Common myeloid progenitor, CD34-positive (primary cell): ENCODE measurements around the gene PLCL1.
"Not testable (repeated sequence)": the region's sequence is repeated elsewhere in the genome, so short reads cannot be mapped to it uniquely, and the experiment has no call there.

ENCODE experiments used
- CTCF ChIA-PET: fragments of 350-600 bp; sonication (Branson Sonifier 250); formaldehyde crosslinking; loops from one replicate; lab custom pipeline; 2021; ENCODE audit warnings: antibody characterized with exemption; lab: Charles Lee
- POLR2A ChIA-PET: fragments of 350-600 bp; sonication (Branson Sonifier 250); formaldehyde crosslinking; loops from one replicate; lab custom pipeline; 2021; ENCODE audit warnings: antibody characterized with exemption; lab: Charles Lee
- DNase-seq, 3 donors: peaks; one replicate each; pipeline versions ENCODE4 v3.0.0 to v3.0.0-alpha.2; 2013
- H3K27ac ChIP-seq, 2 experiments: 1 replicate in 1 of 2; 2 replicates in 1 of 2; pipeline ENCODE4 v1.7.0; 2013; ENCODE audit warnings: inconsistent platforms in 2 of 2, low read length in 2 of 2, mild to moderate bottlenecking in 2 of 2, low read depth in 1 of 2, moderate library complexity in 1 of 2; ENCODE audit not compliant: severe bottlenecking in 2 of 2, insufficient read depth in 1 of 2, poor library complexity in 1 of 2
- H3K27me3 ChIP-seq, 5 experiments: replicated peaks in 2 of 5; 1 replicate in 3 of 5; 2 replicates in 2 of 5; pipeline versions ENCODE4 v1.6.1 to v1.7.0; 2013; ENCODE audit warnings: low read length in 4 of 5, mild to moderate bottlenecking in 2 of 5, moderate library complexity in 2 of 5, inconsistent platforms in 1 of 5; ENCODE audit not compliant: insufficient read depth in 5 of 5, control insufficient read depth in 4 of 5
- H3K36me3 ChIP-seq, 4 experiments: 1 replicate in 2 of 4; 2 replicates in 2 of 4; pipeline versions ENCODE4 v1.6.1 to v1.7.0; 2013; ENCODE audit warnings: low read length in 3 of 4, control low read depth in 1 of 4, mild to moderate bottlenecking in 1 of 4; ENCODE audit not compliant: control insufficient read depth in 4 of 4, insufficient read depth in 4 of 4
- H3K4me1 ChIP-seq, 4 experiments: 1 replicate in 3 of 4; 2 replicates in 1 of 4; pipeline versions ENCODE4 v1.6.1 to v1.7.1; 2013; ENCODE audit warnings: low read length in 3 of 4, mild to moderate bottlenecking in 3 of 4, control low read depth in 1 of 4, inconsistent platforms in 1 of 4, moderate library complexity in 1 of 4; ENCODE audit not compliant: control insufficient read depth in 4 of 4, insufficient read depth in 4 of 4; ENCODE audit errors: control extremely low read depth in 1 of 4
- H3K4me3 ChIP-seq, 7 experiments: 1 replicate in 4 of 7; 2 replicates in 3 of 7; pipeline versions ENCODE4 v1.5.1 to v1.7.0; 2013; ENCODE audit warnings: mild to moderate bottlenecking in 7 of 7, low read length in 6 of 7, moderate library complexity in 6 of 7, inconsistent platforms in 2 of 7, low read depth in 2 of 7, control low read depth in 1 of 7; ENCODE audit not compliant: insufficient read depth in 4 of 7, control insufficient read depth in 1 of 7; ENCODE audit errors: extremely low read depth in 1 of 7
- H3K9me3 ChIP-seq, 5 experiments: 1 replicate in 4 of 5; 2 replicates in 1 of 5; pipeline versions ENCODE4 v1.6.1 to v1.7.1; 2013; ENCODE audit warnings: low read length in 4 of 5, mild to moderate bottlenecking in 2 of 5, inconsistent platforms in 1 of 5, low read depth in 1 of 5, moderate library complexity in 1 of 5; ENCODE audit not compliant: control insufficient read depth in 4 of 5, insufficient read depth in 2 of 5; ENCODE audit errors: control extremely low read depth in 1 of 5
- WGBS: methylation state at CpG from one replicate; pipeline ENCODE4 v1.1.5; 2013; ENCODE audit not compliant: insufficient coverage; 5-methylcytosine and 5-hydroxymethylcytosine counted together

The PLCL1 gene

GRCh38 chr2:197822333-197822732, 17.9 kb downstream of the PLCL1 start:
- ChIA-PET CTCF (no interaction called here), POLR2A (no interaction called here)

GRCh38 chr2:197827618-197828017, 23.2 kb downstream of the PLCL1 start:
- Histone ChIP-seq H3K4me3 (no peak overlapping the region), H3K27me3 (no peaks in the 10 kb centered on the region), H3K27ac (no peak overlapping the region), H3K9me3 (no peaks in the 10 kb centered on the region), H3K36me3 (no peaks in the 10 kb centered on the region), H3K4me1 (no peaks in the 10 kb centered on the region)
- no CpG with 5 or more reads among the region's 2 CpGs for WGBS
- DNase-seq: no peak
- POLR2A ChIA-PET: no interaction called here
- CTCF ChIA-PET: no interaction called here

More at GRCh38 chr2:197822333-197822732, 17.9 kb downstream of the PLCL1 start:
- no peak for DNase-seq
- Histone ChIP-seq H3K4me1 (no peaks in the 10 kb centered on the region), H3K36me3 (no peaks in the 10 kb centered on the region), H3K9me3 (no peaks in the 10 kb centered on the region), H3K27me3 (no peaks in the 10 kb centered on the region), H3K4me3 (no peak overlapping the region), H3K27ac (no peak overlapping the region)
- WGBS: 88% methylated on average over 2 of the region's 2 CpGs

- H3K4me3 ChIP-seq: no peak overlapping the region
- no peaks in the 10 kb centered on the region for H3K36me3 ChIP-seq
- H3K9me3 ChIP-seq: no peaks in the 10 kb centered on the region
- no peaks in the 10 kb centered on the region for H3K4me1 ChIP-seq
- H3K27me3 ChIP-seq: no peaks in the 10 kb centered on the region
- no peak for DNase-seq
- ChIA-PET POLR2A (no interaction called here), CTCF (no interaction called here)
- WGBS: no CpG with 5 or more reads among the region's 1 CpG
- H3K27ac ChIP-seq: no peak overlapping the region
Observed at GRCh38 chr2:197828464-197829135, 24.2 kb downstream of the PLCL1 start.

GRCh38 chr2:197834771-197835170, 30.4 kb downstream of the PLCL1 start:
- H3K4me3 ChIP-seq, DNase-seq, POLR2A ChIA-PET, H3K27ac ChIP-seq, H3K27me3 ChIP-seq, CTCF ChIA-PET, H3K36me3 ChIP-seq, H3K9me3 ChIP-seq: not testable (repeated sequence)
- H3K4me1 ChIP-seq: peaks cover 0 to 12% (median 4%) of the 10 kb centered on the region in 4 experiments
- WGBS: no CpG with 5 or more reads among the region's 2 CpGs

GRCh38 chr2:197835293-197835692, 30.9 kb downstream of the PLCL1 start:
- CTCF ChIA-PET: no interaction called here
- Histone ChIP-seq H3K4me1 (peaks cover 0 to 12% (median 4%) of the 10 kb centered on the region in 4 experiments), H3K27ac (no peak overlapping the region), H3K27me3 (no peaks in the 10 kb centered on the region), H3K9me3 (no peaks in the 10 kb centered on the region), H3K4me3 (no peak overlapping the region), H3K36me3 (no peaks in the 10 kb centered on the region)
- no peak for DNase-seq
- POLR2A ChIA-PET: no interaction called here
- 71% methylated on average over 1 of the region's 4 CpGs for WGBS

- Histone ChIP-seq H3K4me3 (peak overlapping the region in 4 of 7 experiments; percentile 30 to 57 (median 50)), H3K27ac (peak overlapping the region in 1 of 2 experiments; percentile 32), H3K9me3 (peaks cover 0 to 4% (median 0%) of the 10 kb centered on the region in 5 experiments), H3K36me3 (no peaks in the 10 kb centered on the region), H3K4me1 (peaks cover 0 to 12% (median 4%) of the 10 kb centered on the region in 4 experiments), H3K27me3 (no peaks in the 10 kb centered on the region)
- WGBS: no CpG with 5 or more reads among the region's 5 CpGs
- POLR2A ChIA-PET: no interaction called here
- CTCF ChIA-PET: no interaction called here
- peak; percentile 41 to 81 (median 75) for DNase-seq
Observed at GRCh38 chr2:197838036-197838435, 33.6 kb downstream of the PLCL1 start.

- Histone ChIP-seq H3K9me3 (peaks cover 0 to 4% (median 0%) of the 10 kb centered on the region in 5 experiments), H3K36me3 (no peaks in the 10 kb centered on the region), H3K27ac (peak overlapping the region in 1 of 2 experiments; percentile 32), H3K4me1 (peaks cover 0 to 12% (median 4%) of the 10 kb centered on the region in 4 experiments), H3K4me3 (peak overlapping the region in 3 of 7 experiments; percentile 48 to 57 (median 52)), H3K27me3 (no peaks in the 10 kb centered on the region)
- POLR2A ChIA-PET: no interaction called here
- CTCF ChIA-PET: no interaction called here
- no peak for DNase-seq
- no CpG with 5 or more reads among the region's 2 CpGs for WGBS
Observed at GRCh38 chr2:197838579-197838978, 34.2 kb downstream of the PLCL1 start.
